Tibial artery (tissue), 4 donors: ENCODE measurements around the gene CEP350.

Experiments
- DNase-seq, 2 donors: peaks; one replicate each; pipeline ENCODE4 v3.0.0-alpha.2; 2019
- H3K27ac ChIP-seq, 2 donors: fragments of 200-600 bp; sonication (generic) in 1 of 2; 1 replicate in 1 of 2; 2 replicates in 1 of 2; pipeline ENCODE4 v1.5.1; 2018 to 2019; ENCODE audit warnings: mild to moderate bottlenecking in 1 of 2
- H3K27me3 ChIP-seq, 2 donors: fragments of 200-600 bp; sonication (generic) in 1 of 2; one replicate each; pipeline versions ENCODE4 v1.5.1 to v1.6.0; 2016 to 2019
- H3K36me3 ChIP-seq, 3 donors: fragments of 200-600 bp; sonication (generic) in 2 of 3; one replicate each; pipeline ENCODE4 v1.5.1; 2016 to 2019; ENCODE audit warnings: mild to moderate bottlenecking in 2 of 3
- H3K4me1 ChIP-seq, 4 donors: fragments of 200-600 bp; sonication (generic) in 2 of 4; 1 replicate in 3 of 4; 2 replicates in 1 of 4; pipeline ENCODE4 v1.5.1; 2016 to 2019
- H3K4me3 ChIP-seq, 2 donors: fragments of 200-600 bp; sonication (generic) in 1 of 2; 1 replicate in 1 of 2; 2 replicates in 1 of 2; pipeline ENCODE4 v1.5.1; 2018 to 2019; ENCODE audit warnings: mild to moderate bottlenecking in 2 of 2
- H3K9me3 ChIP-seq, 3 donors: fragments of 200-600 bp; sonication (generic) in 1 of 3; one replicate each; pipeline ENCODE4 v1.5.1; 2016 to 2019
- CTCF ChIP-seq, 2 experiments: fragments of 200-600 bp in 1 of 2; fragments of 450-650 bp in 1 of 2; IDR thresholded peaks; one replicate each; pipeline ENCODE4 v1.5.1; 2017 to 2019; ENCODE audit warnings: antibody characterized with exemption in 2 of 2, mild to moderate bottlenecking in 1 of 2, moderate library complexity in 1 of 2
- intact Hi-C: fragments of 100-400 bp; cut with DNase I; formaldehyde crosslinking; loops from one replicate; pipeline ENCODE4 v1.15.0; 2023; ENCODE audit warnings: low total_unique reads

The CEP350 gene

GRCh38 chr1:180112091-180112490, 157.5 kb downstream of the CEP350 start:
- Histone ChIP-seq H3K36me3 (peaks cover 37 to 67% (median 47%) of the 10 kb centered on the region in 3 donors), H3K27me3 (no peaks in the 10 kb centered on the region), H3K27ac (no peak overlapping the region), H3K4me3 (no peak overlapping the region), H3K9me3 (no peaks in the 10 kb centered on the region), H3K4me1 (no peaks in the 10 kb centered on the region)
- intact Hi-C loops, result no loop called here
- no peak for TF ChIP-seq CTCF (IDR thresholded peaks at IDR 0.05)
- no peak for DNase-seq

GRCh38 chr1:180112984-180113647, 158.5 kb downstream of the CEP350 start:
- Histone ChIP-seq H3K9me3 (no peaks in the 10 kb centered on the region), H3K36me3 (peaks cover 37 to 58% (median 40%) of the 10 kb centered on the region in 3 donors), H3K27me3 (no peaks in the 10 kb centered on the region), H3K4me1 (no peaks in the 10 kb centered on the region), H3K27ac (no peak overlapping the region), H3K4me3 (no peak overlapping the region)
- intact Hi-C loops, result no loop called here
- no peak for TF ChIP-seq CTCF (IDR thresholded peaks at IDR 0.05)
- no peak for DNase-seq

- Histone ChIP-seq H3K4me3 (no peak overlapping the region), H3K27ac (no peak overlapping the region), H3K36me3 (peaks cover 33 to 45% (median 33%) of the 10 kb centered on the region in 3 donors), H3K4me1 (no peaks in the 10 kb centered on the region), H3K9me3 (no peaks in the 10 kb centered on the region), H3K27me3 (no peaks in the 10 kb centered on the region)
- intact Hi-C loops, result no loop called here
- DNase-seq, result no peak
- no peak for TF ChIP-seq CTCF (IDR thresholded peaks at IDR 0.05)
Measured at GRCh38 chr1:180114396-180114945, 159.9 kb downstream of the CEP350 start.

GRCh38 chr1:180116964-180117763, 162.6 kb downstream of the CEP350 start:
- Histone ChIP-seq H3K4me3 (no peak overlapping the region), H3K36me3 (peaks cover 8 to 19% (median 13%) of the 10 kb centered on the region in 3 donors), H3K27ac (no peak overlapping the region), H3K27me3 (no peaks in the 10 kb centered on the region), H3K9me3 (no peaks in the 10 kb centered on the region), H3K4me1 (no peaks in the 10 kb centered on the region)
- intact Hi-C loops, result no loop called here
- no peak for DNase-seq
- TF ChIP-seq CTCF (IDR thresholded peaks at IDR 0.05), result no peak

- Histone ChIP-seq H3K4me3 (no peak overlapping the region), H3K4me1 (no peaks in the 10 kb centered on the region), H3K27ac (no peak overlapping the region), H3K36me3 (peaks cover 4 to 13% (median 8%) of the 10 kb centered on the region in 3 donors), H3K27me3 (no peaks in the 10 kb centered on the region), H3K9me3 (no peaks in the 10 kb centered on the region)
- no peak for TF ChIP-seq CTCF (IDR thresholded peaks at IDR 0.05)
- DNase-seq, result no peak
- intact Hi-C loops, result no loop called here
Measured at GRCh38 chr1:180117764-180118116, 163.1 kb downstream of the CEP350 start.
